TTC549 (cell line): Measurements from ENCODE around the gene RGL2.
"Not testable (repeated sequence)": the region's sequence is repeated elsewhere in the genome, so short reads cannot be mapped to it uniquely, and the experiment has no call there.

Experiments
- FAIRE-seq: peaks from 2 replicates; lab custom pipeline; 2012; peaks lifted over from hg19 to GRCh38; lab: Jason Lieb, UNC

RGL2 gene

GRCh38 chr6:33273129-33273923 lies 25.4 kb downstream of the RGL2 start:
- FAIRE-seq = no peak

GRCh38 chr6:33272275-33273128 lies 26.2 kb downstream of the RGL2 start:
- FAIRE-seq = no peak

- FAIRE-seq = peak; percentile 83
These were observed 27.1 kb downstream of the RGL2 start, which contains the start of the genes RPS18 and VPS52 for GRCh38 chr6:33271468-33272274. TSS of gene RPS18 (plus strand) at chr6:33272075. CDS start at chr6:33272120, 45 bp downstream. TSS of gene VPS52 (minus strand) at chr6:33271876. CDS start at chr6:33271675, 201 bp downstream.

GRCh38 chr6:33271117-33271467 lies 27.6 kb downstream of the RGL2 start:
- FAIRE-seq = no peak

GRCh38 chr6:33264015-33264414 lies 34.7 kb downstream of the RGL2 start:
- FAIRE-seq = no peak

GRCh38 chr6:33262490-33262889 lies 36.3 kb downstream of the RGL2 start:
- not testable (repeated sequence) for FAIRE-seq

GRCh38 chr6:33259032-33259431 lies 39.7 kb downstream of the RGL2 start:
- no peak for FAIRE-seq

- FAIRE-seq = no peak
These were observed 44.2 kb downstream of the RGL2 start for GRCh38 chr6:33254591-33254990.

- no peak for FAIRE-seq
These were observed 46.0 kb downstream of the RGL2 start for GRCh38 chr6:33252759-33253158.

- FAIRE-seq = no peak
These were observed 47.2 kb downstream of the RGL2 start for GRCh38 chr6:33251395-33252012.

GRCh38 chr6:33250731-33251130 lies 48.0 kb downstream of the RGL2 start:
- FAIRE-seq = no peak

- no peak for FAIRE-seq
These were observed 48.8 kb downstream of the RGL2 start for GRCh38 chr6:33249732-33250630.

GRCh38 chr6:33248932-33249731 lies 49.6 kb downstream of the RGL2 start:
- FAIRE-seq = peak; percentile 96

GRCh38 chr6:33248643-33248931 lies 50.2 kb downstream of the RGL2 start:
- no peak for FAIRE-seq

GRCh38 chr6:33247977-33248642 lies 50.6 kb downstream of the RGL2 start:
- FAIRE-seq = no peak

GRCh38 chr6:33243476-33243875 lies 55.3 kb downstream of the RGL2 start:
- FAIRE-seq = no peak

- no peak for FAIRE-seq
These were observed 56.8 kb downstream of the RGL2 start for GRCh38 chr6:33241968-33242367.
